GM19468 (cell line): Measurements from ENCODE around the gene S100A8.
"Not testable (repeated sequence)": the region's sequence is repeated elsewhere in the genome, so short reads cannot be mapped to it uniquely, and the experiment has no call there.

Experiments used
- ATAC-seq: cut with Tn5 transposase; IDR thresholded peaks from one replicate; pipeline ENCODE4 v1.9.1; 2021; ENCODE audit warnings: mild to moderate bottlenecking, moderate library complexity, moderate number of reproducible peaks; ENCODE audit not compliant: unreplicated experiment; ENCODE audit errors: extremely low read depth

Gene S100A8

GRCh38 chr1:153390938-153391710 is at the start of gene S100A8:
S100A8 (minus strand) TSS chr1:153391073; CDS start chr1:153390535, 538 bp downstream.
- ATAC-seq: no peak

GRCh38 chr1:153439273-153439672 is 48.4 kb upstream of the S100A8 start:
- no peak for ATAC-seq

- no peak for ATAC-seq
Observed at GRCh38 chr1:153438599-153438998, 47.7 kb upstream of the S100A8 start.

- no peak for ATAC-seq
Observed at GRCh38 chr1:153437236-153437635, 46.4 kb upstream of the S100A8 start.

- ATAC-seq: no peak
Observed at GRCh38 chr1:153434746-153435455, 44.0 kb upstream of the S100A8 start.

- no peak for ATAC-seq
Observed at GRCh38 chr1:153432874-153433681, 42.2 kb upstream of the S100A8 start.

GRCh38 chr1:153431928-153432327 is 41.1 kb upstream of the S100A8 start:
- no peak for ATAC-seq

- no peak for ATAC-seq
Observed at GRCh38 chr1:153431427-153431826, 40.6 kb upstream of the S100A8 start.

GRCh38 chr1:153431002-153431401 is 40.1 kb upstream of the S100A8 start:
- ATAC-seq: no peak

GRCh38 chr1:153430561-153430960 is 39.7 kb upstream of the S100A8 start:
- ATAC-seq: no peak

- ATAC-seq: no peak
Observed at GRCh38 chr1:153430166-153430553, 39.3 kb upstream of the S100A8 start.

GRCh38 chr1:153429266-153430165 is 38.6 kb upstream of the S100A8 start:
- ATAC-seq: no peak

GRCh38 chr1:153428791-153429190 is 37.9 kb upstream of the S100A8 start:
- ATAC-seq: no peak

- ATAC-seq: no peak
Observed at GRCh38 chr1:153428073-153428638, 37.3 kb upstream of the S100A8 start.

GRCh38 chr1:153426809-153427208 is 35.9 kb upstream of the S100A8 start:
- no peak for ATAC-seq

GRCh38 chr1:153422450-153423068 is 31.7 kb upstream of the S100A8 start:
- ATAC-seq: no peak

- ATAC-seq: no peak
Observed at GRCh38 chr1:153420306-153420705, 29.4 kb upstream of the S100A8 start.

GRCh38 chr1:153419436-153419793 is 28.5 kb upstream of the S100A8 start:
- not testable (repeated sequence) for ATAC-seq

GRCh38 chr1:153418758-153419435 is 28.0 kb upstream of the S100A8 start:
- not testable (repeated sequence) for ATAC-seq
